Pulmonary artery endothelial cell (primary cell): ENCODE data around the gene MAN1A1. TPM values are rescaled to one million over a fixed set of nuclear protein-coding genes. Genes with fewer than 3 reads are reported as not detected.
"Not testable (repeated sequence)": the region's sequence is repeated elsewhere in the genome, so short reads cannot be mapped to it uniquely, and the experiment has no call there.

Experiments used
- DNase-seq: peaks from one replicate; pipeline ENCODE4 v3.0.0-alpha.2; 2011; ENCODE audit warnings: low read depth, low spot score
- total RNA-seq: library from RNA; depleted of rRNA; stranded (reverse); fragments of >200 nt; gene quantifications from 2 replicates; pipeline ENCODE4 v1.2.3, GENCODE V29; 2014

Gene MAN1A1
- total RNA-seq, 1 donor from 2014 or later, result 29.6 TPM

DNA sequence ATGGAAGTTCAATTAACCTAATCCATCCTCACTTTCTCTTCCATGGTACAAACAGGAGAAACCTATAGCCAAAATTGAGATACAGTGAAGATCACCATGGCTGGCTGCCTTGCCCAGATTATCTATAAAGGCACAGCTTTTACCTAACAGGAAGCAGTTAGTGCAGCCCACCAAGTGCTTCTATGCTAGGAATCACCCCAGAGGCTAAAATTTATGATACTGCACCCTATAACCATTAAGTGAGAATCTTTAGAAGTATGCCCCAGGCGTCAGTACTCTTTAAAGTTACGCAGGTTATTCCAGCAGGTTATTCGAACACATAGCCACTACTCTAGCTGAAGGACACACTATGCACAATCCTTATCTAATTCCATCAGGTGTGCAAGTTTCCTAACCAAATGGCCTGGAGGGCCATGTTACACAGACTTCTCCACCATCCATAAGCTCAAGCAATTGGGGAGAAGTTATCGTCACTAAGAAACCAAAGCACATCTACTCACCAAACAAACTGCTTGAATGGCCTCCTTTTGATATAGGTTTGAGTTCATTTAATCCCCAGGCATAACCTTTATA, 43.1 kb downstream of the MAN1A1 start:
- DNase-seq, result no peak

DNA sequence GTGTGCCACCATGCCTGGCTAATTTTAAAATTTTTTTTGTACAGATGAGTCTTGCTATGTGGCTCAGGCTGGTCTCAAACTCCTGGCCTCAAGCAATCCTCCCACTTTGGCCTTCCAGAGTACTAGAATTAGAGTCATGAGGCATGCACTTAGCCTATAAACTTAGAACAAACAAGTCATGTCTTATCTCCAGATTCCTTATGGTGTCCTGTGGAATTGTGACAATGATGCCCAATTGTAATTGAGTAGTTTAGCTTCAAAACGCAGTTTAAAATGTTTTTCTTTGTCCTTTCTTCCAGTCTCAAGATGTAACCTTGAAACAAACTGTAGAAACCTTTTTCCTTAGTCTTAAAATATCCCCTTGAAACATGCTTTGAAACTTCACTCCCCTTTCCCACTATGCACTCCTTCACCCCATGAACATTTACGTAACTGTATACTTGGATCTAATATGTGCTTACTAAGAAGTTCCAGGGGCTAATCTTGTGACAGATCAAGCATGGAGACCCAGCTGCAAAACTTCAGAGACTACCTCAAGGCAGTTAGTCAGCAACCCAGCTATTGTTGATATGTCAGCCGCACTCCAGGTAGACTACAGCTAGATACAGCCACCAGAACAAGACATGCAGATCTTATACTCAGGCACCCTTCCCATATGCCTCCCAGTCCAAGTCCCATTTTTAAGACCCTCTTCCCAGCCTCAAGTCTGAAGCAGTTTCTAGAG, 46.2 kb downstream of the MAN1A1 start:
- no peak for DNase-seq

DNA sequence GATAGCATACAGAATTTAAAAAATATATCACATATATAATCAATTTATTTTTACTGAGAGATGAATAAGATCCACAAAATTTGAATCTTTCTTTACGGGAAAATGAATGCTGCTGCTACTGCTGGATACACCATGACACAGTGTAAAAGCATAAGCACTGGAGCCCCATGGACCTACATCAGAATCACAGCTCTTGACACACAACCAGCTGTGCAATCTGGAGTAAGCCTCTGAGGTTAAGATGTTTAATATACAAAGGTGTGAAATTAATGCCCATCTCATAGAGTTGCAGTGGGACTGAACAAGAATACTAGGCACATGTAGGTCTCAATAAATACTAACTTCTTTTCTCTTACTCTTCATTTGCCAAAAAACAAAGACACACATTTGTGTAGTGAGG, 48.1 kb downstream of the MAN1A1 start:
- no peak for DNase-seq

DNA sequence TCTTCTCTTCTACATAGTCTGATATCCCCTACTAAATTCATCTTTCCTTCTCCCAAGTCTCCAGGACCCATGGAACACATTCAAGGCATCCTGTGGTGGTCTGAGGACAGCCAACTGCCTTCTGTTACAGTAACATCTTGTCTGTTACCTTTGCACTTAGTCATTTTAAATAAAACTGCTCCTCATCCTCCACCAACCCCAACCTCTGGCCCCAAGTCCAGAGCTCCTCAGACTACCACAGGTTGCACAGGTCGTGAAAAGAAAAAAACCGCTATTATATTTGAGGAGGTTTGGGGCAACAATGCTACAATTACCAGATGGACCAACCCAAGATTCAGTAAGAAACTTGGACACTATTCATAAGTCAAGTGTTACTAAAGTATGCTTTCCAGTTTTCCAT, 49.9 kb downstream of the MAN1A1 start:
- no peak for DNase-seq

DNA sequence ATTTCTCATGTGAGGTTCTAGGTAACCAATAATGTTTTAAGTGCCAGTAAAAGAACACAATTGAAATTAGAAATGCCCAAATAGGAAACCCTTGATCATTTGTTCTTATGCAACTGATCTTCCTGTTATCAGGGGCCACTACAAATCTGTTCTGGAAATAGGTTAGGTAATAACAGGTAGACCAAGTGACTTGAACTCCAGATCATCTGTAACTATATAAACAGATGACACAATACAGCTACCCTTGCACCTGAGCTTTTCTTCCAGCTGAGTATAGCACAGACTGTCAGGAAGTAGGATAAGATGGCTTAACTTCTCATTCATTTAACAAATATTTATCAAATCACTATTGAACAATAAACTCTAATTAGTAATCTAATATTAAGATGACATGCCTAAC, 52.5 kb downstream of the MAN1A1 start:
- no peak for DNase-seq

- no peak for DNase-seq
Measured at GRCh38 chr6:119296036-119297035, 53.2 kb downstream of the MAN1A1 start.

DNA sequence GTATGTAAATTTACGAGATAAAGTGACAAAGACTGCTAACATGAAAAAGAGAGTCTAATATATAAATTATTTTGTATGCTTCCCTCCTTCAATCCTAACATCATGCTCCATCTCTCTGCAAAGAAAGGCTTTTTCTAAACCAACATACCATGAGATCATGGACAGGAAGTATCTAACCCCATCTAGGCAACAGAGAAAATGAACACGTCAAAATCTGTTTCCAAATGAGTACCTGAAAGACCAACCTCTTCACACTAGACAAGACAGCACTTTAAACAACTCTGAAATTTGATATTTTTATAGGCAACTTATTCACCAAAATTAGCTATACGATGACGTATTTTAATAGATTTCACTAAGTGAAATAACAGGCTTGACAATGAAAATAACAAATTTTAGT, 54.6 kb downstream of the MAN1A1 start:
- DNase-seq, result no peak

DNA sequence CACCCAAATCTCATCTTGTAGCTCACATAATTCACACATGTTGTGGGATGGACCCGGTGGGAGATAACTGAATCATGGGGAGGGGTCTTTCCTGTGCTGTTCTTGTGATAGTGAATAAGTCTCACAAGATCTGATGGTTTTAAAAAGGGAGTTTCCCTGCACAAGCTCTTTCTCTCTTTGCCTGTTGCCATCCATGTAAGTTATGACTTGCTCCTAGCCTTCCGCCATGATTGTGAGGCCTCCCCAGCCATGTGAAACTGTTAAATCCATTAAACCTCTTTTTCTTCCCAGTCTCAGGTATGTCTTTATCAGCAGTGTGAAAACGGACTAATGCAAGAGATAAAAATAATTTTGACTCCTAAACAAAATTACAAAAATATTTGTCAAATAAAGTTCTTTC, 58.5 kb downstream of the MAN1A1 start:
- DNase-seq, result not testable (repeated sequence)

- no peak for DNase-seq
Measured at GRCh38 chr6:119290306-119290705, 59.3 kb downstream of the MAN1A1 start.

GRCh38 chr6:119289651-119290050, 59.9 kb downstream of the MAN1A1 start:
- DNase-seq, result no peak

DNA sequence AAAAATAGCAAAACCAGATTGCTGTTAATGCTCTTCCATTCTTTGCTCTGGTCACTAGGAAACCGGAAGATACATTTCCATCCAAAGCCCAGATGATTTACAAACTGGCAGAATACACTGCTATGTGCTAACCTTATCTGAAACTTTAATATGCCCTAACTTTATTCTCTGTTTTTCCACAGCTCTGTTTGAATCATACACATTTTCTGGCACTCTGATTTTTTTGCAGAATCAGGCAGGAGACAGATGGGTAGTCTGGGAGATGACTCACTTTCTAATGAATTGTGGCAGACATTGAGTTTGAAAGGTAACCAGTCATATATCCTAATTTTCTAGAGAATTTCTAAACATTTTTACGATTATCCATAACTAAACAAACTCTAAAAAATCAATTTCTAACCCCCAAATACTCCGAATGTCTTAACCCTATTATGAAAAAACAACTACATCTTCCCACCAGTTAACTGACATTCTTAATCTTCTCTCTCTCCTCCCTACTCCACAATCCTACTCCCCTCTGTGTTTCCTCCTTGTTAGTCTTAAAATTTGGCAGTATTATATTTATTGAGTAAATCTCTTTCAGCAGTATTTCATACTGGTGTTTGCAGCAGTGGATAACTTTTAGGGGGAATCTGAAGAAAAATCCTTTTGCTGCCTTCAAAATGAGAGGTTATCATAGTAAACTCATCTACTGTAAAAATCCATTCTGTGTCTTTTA, 63.5 kb downstream of the MAN1A1 start:
- no peak for DNase-seq

DNA sequence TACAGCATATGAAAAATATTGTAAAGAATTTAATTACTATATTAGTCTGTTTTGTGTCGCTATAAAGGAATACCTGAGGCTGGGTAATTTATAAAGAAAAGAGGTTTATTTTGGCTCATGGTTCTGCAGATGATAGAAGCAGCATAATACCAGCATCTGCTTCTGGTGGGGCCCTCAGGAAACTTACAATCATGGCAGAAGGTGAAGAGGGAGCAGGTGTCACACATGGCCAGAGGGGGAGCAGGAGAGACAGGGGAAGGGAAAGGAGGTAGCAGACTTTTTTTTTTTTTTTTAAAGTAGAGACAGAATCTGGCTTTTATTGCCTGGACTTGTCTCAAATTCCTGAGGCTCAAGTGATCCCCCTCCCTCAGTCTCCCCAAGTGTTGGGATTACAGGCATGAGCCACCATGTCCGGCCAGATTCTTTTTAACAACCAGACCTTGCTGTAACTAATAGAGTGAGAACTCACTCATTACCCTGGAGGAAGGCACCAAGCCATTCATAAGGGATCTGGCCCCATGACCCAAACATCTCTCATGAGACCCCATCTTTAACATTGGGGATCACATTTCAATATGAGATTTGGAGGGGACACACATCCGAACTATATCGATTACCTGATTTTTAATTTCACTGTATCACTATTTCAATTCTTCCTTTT, 64.6 kb downstream of the MAN1A1 start:
- DNase-seq, result no peak

DNA sequence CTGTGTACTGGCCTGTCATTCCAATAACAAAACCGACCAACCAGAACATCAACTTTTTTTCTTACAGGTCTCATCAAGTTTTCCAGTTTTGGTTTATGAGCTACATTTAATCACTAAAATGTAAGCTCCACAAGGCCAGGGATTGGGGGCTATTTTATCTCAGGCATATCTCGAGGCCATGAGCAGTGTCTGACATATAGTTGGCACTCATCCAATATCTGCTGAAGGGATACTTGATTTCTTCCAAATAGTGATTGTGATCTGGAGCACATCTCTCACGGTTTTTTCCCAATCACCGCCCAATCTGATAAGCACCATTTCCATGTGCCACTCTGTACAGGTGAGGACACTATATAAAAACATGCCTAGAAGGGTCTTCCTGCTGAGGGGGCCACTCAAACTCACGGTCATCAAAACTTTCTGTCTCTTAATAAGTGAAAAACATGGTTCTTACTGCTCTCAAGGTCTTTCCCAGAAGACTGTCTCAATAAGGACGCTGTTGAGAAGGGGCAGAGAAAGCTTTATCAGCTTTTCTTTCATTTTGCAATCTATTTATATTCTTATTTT, 65.5 kb downstream of the MAN1A1 start:
- DNase-seq, result no peak

GRCh38 chr6:119283214-119283613, 66.3 kb downstream of the MAN1A1 start:
- no peak for DNase-seq

DNA sequence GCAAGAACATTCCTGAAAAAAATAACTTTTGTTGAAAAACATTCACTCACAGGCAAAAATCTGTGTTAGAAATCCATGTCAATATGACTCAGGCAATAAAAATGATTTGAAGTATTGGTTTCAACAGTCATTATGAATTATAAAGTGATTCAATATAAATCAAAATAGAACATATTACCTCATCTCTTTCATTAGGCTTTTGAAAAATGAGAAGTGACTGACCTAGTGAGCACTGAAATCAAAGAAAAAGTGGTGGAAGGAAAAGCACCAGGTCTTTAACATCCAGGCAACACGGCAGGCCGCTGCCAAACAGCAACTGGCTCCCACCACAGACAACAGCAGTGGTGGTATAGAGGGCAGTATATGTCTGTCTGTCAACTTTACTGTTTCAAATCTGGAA, 68.9 kb downstream of the MAN1A1 start:
- no peak for DNase-seq

GRCh38 chr6:119280080-119280479, 69.5 kb downstream of the MAN1A1 start:
- DNase-seq, result no peak

- DNase-seq, result no peak
Measured at GRCh38 chr6:119278625-119279024, 70.9 kb downstream of the MAN1A1 start.

GRCh38 chr6:119277052-119277451, 72.5 kb downstream of the MAN1A1 start:
- no peak for DNase-seq

GRCh38 chr6:119276211-119276610, 73.3 kb downstream of the MAN1A1 start:
- DNase-seq, result no peak

- DNase-seq, result no peak
Measured at GRCh38 chr6:119274197-119274595, 75.4 kb downstream of the MAN1A1 start.
